Measurements from ENCODE around the gene NMNAT2. TPM values are rescaled to one million over a fixed set of nuclear protein-coding genes. Genes with fewer than 3 reads are reported as not detected.

Gene NMNAT2
- total RNA-seq, 4 donors from 2014 or later = 0.60 to 1.7 (median 0.92) TPM

- Histone ChIP-seq H3K36me3 (no peaks in the 10 kb centered on the region), H3K27ac (peak overlapping the region in 2 of 4 donors; percentile 51 to 72), H3K9me3 (no peaks in the 10 kb centered on the region), H3K4me3 (no peak overlapping the region), H3K4me1 (peaks cover 0 to 31% (median 0%) of the 10 kb centered on the region in 4 donors), H3K27me3 (no peaks in the 10 kb centered on the region)
- no peak for DNase-seq (ENCODE audit: low spot score in 2 of 2)
- WGBS, 2 donors = 57 to 58% methylated on average over 5 of the region's 5 CpGs
- TF ChIP-seq EP300 (IDR thresholded peaks at IDR 0.05) (no peak), CTCF (IDR thresholded peaks at IDR 0.05) (no peak), POLR2A (IDR thresholded peaks at IDR 0.05) (no peak)
These were observed 107.3 kb downstream of the NMNAT2 start for GRCh38 chr1:183310753-183311479.

GRCh38 chr1:183308719-183309118, 109.5 kb downstream of the NMNAT2 start:
- H3K27me3 ChIP-seq = no peaks in the 10 kb centered on the region
- 90 to 92% methylated on average over 4 of the region's 4 CpGs for WGBS, 2 donors
- TF ChIP-seq EP300 (IDR thresholded peaks at IDR 0.05) = no peak
- DNase-seq (ENCODE audit: low spot score in 2 of 2) = no peak
- H3K4me1 ChIP-seq = peaks cover 0 to 49% (median 0%) of the 10 kb centered on the region in 4 donors
- H3K36me3 ChIP-seq = no peaks in the 10 kb centered on the region
- H3K27ac ChIP-seq = no peak overlapping the region
- H3K9me3 ChIP-seq = no peaks in the 10 kb centered on the region
- H3K4me3 ChIP-seq = no peak overlapping the region

- peaks cover 0 to 63% (median 3%) of the 10 kb centered on the region in 4 donors for H3K4me1 ChIP-seq
- no peak overlapping the region for H3K4me3 ChIP-seq
- 27 to 33% methylated on average over 5 of the region's 5 CpGs for WGBS, 2 donors
- DNase-seq (ENCODE audit: low spot score in 2 of 2) = no peak
- no peak overlapping the region for H3K27ac ChIP-seq
- no peaks in the 10 kb centered on the region for H3K9me3 ChIP-seq
- TF ChIP-seq POLR2A (IDR thresholded peaks at IDR 0.05) (no peak), CTCF (IDR thresholded peaks at IDR 0.05) (peak in 1 of 5 experiments; percentile 21), EP300 (IDR thresholded peaks at IDR 0.05) (no peak)
- no peaks in the 10 kb centered on the region for H3K27me3 ChIP-seq
- H3K36me3 ChIP-seq = no peaks in the 10 kb centered on the region
These were observed 111.7 kb downstream of the NMNAT2 start for GRCh38 chr1:183306317-183307042.

- TF ChIP-seq EP300 (IDR thresholded peaks at IDR 0.05) (no peak), CTCF (IDR thresholded peaks at IDR 0.05) (no peak), POLR2A (IDR thresholded peaks at IDR 0.05) (no peak)
- Histone ChIP-seq H3K36me3 (no peaks in the 10 kb centered on the region), H3K27me3 (no peaks in the 10 kb centered on the region), H3K4me3 (no peak overlapping the region), H3K4me1 (peaks cover 0 to 50% (median 3%) of the 10 kb centered on the region in 4 donors), H3K9me3 (no peaks in the 10 kb centered on the region), H3K27ac (no peak overlapping the region)
- whole genome bisulfite sequencing, 2 donors = 67 to 73% methylated on average over 7 of the region's 7 CpGs
- no peak for DNase-seq (ENCODE audit: low spot score in 2 of 2)
These were observed 113.6 kb downstream of the NMNAT2 start for GRCh38 chr1:183304440-183305107.

- H3K36me3 ChIP-seq = no peaks in the 10 kb centered on the region
- no peak overlapping the region for H3K4me3 ChIP-seq
- no peak for DNase-seq (ENCODE audit: low spot score in 2 of 2)
- no peaks in the 10 kb centered on the region for H3K9me3 ChIP-seq
- H3K27ac ChIP-seq = peak overlapping the region in 1 of 4 donors; percentile 50
- no peaks in the 10 kb centered on the region for H3K27me3 ChIP-seq
- TF ChIP-seq CTCF (IDR thresholded peaks at IDR 0.05) = no peak
- no peak for TF ChIP-seq EP300 (IDR thresholded peaks at IDR 0.05)
- WGBS, 2 donors = 91 to 93% methylated on average over 3 of the region's 3 CpGs
- H3K4me1 ChIP-seq = peaks cover 0 to 48% (median 3%) of the 10 kb centered on the region in 4 donors
These were observed 114.3 kb downstream of the NMNAT2 start for GRCh38 chr1:183303901-183304300.
